ENCODE measurements around the gene RASGRF2. TPM values are rescaled to one million over a fixed set of nuclear protein-coding genes. Genes with fewer than 3 reads are reported as not detected.
"Not testable (repeated sequence)": the region's sequence is repeated elsewhere in the genome, so short reads cannot be mapped to it uniquely, and the experiment has no call there.

Gene RASGRF2
- polyA plus RNA-seq, 3 donors: 1.8 to 2.4 (median 2.1) TPM

DNA sequence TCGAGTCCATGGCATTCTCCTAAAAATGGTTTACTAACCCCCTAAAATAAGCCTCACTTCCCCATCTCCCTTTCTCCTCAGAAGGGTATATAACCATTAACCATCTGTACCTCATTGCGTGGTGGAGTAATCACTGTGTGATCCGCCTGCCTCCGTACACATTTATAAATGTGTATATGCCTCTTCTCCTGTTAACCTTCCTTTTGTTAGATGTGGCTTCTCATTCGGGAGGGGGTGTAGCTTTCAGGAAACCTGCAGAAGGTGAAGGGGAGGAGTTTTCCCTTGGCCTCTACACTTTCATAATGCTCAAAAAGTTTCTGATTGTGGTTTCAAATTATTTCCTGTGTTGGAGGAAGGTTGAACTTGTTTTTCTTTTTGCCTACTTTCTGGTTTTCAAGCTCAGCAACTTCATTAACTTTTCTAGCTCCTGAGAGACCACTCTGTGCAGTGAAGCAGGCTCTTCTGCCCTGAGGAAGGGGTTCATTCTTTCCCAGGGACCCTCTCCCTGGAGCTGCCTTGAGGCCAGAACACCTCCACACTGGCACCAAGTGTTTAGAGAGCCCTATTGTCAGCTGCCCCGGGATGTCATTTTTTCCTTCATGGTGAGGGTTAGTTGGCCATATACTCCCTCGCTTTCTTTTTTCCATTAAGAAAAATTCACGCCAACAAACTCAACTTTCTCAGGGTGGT lies 46.9 kb downstream of the RASGRF2 start:
- no peak for DNase-seq (ENCODE audit: extremely low read depth in 1 of 11, low read depth in 9 of 11, low spot score in 4 of 11)

DNA sequence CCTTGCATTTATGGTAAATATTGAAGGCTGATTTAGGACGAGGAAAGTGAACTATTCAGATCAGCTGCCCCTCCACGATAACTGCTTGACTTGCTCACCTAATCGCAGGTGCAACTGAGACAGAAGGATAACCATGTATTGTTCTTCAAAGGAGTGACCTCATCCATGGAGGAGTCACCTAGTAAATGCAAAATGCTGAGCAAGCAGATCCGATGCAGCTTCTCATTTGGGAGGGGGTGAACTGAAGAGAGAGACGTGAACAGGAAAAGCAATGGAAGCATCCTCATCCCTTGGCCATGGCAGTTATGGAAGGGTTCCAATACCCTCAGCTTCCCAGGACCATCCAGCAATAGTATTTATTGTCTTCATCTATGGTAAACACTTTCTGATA lies 47.5 kb downstream of the RASGRF2 start:
- DNase-seq (ENCODE audit: extremely low read depth in 1 of 11, low read depth in 9 of 11, low spot score in 4 of 11): no peak

DNA sequence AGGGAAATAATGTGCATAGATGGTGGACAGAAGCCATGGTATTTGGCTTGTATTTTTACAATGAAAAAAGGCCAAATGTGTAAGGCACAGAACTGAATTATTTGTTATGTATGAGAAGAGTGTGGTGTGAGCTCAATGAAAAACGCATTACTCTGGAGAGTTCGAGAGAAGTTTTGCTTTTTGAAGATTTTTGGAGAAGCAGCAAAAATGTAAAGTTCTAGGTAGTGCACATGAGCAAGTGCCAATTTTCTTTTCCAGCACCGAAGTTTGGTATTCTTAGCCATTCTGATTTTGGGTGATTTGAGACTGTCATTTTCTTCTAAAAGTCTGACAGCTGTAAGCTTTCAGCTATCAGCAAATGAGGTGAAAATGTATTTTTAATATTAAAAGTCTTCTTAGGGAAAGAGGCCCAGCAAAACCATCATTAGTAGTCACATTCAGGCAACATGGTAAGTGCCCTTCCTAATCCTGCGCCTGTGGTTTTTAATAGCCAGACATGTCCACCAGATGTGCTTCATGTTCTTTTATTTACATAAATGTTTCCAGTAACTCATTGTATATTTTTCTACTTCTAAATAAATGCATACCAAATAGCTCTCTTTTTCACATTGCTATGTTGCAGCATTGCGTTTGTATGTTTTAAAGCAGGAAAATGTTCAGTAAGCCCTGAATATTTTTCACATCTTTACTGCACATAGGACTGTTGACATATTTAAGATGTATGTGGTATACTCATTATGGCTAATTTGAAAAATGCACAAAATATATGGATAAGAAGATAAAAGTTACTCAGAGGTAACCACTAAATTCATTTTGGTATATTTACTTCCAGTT lies 50.4 kb downstream of the RASGRF2 start:
- DNase-seq (ENCODE audit: extremely low read depth in 1 of 11, low read depth in 9 of 11, low spot score in 4 of 11): no peak

DNA sequence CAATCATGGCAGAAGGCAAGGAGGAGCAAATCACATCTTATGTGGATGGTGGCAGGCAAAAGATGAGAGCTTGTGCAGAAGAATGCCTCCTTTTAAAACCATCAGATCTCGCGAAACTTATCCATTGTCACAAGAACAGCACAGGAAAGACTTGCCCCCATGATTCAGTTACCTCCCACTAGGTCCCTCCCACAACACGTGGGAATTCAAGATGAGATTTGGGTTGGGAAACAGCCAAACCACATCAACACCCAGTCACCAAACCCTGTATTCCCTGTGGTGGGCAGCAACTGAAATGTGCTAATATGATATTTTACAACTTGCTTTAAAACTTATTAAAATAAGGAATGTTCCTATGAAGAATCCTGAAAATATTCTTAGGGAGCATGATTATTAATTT lies 54.2 kb downstream of the RASGRF2 start:
- no peak for DNase-seq (ENCODE audit: extremely low read depth in 1 of 11, low read depth in 9 of 11, low spot score in 4 of 11)

DNA sequence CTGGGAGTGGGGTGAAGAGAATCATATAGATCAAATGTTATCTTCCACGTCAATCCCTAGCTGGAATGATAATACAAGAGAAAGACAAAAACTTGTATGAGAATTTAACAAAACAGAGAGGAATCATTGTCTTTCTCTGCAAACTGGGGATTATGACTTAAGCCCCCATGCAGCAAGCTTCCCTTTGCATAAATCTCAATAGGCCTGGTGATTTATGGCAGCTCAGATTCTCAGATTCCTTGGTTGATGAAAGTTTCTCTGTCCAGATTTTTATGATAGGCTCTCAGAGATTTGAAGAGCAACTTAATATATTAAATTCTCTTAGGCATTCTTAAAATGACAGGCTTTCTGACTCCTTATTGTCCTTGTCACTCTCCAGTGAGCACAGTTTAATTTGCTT lies 56.0 kb downstream of the RASGRF2 start:
- DNase-seq (ENCODE audit: extremely low read depth in 1 of 11, low read depth in 9 of 11, low spot score in 4 of 11): no peak

DNA sequence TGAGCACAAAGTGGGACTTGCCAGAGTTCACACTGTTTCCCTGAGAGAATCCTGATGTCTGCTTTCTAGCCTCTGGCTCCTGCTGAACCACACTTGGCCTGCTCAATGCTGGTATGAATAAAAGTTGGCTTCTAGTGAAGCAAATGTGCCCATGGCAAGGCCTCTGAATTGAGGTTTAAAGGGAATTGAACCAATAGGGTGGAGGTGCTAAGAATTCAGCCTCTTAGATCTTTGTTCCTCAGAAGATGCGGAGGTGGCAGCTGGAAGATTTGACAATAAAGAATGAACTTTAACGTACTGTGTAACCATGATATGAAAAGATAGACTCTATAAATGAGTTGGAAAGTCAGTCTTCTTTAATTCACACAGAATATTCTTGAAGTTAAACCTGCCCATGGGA lies 57.2 kb downstream of the RASGRF2 start:
- DNase-seq (ENCODE audit: extremely low read depth in 1 of 11, low read depth in 9 of 11, low spot score in 4 of 11): no peak

DNA sequence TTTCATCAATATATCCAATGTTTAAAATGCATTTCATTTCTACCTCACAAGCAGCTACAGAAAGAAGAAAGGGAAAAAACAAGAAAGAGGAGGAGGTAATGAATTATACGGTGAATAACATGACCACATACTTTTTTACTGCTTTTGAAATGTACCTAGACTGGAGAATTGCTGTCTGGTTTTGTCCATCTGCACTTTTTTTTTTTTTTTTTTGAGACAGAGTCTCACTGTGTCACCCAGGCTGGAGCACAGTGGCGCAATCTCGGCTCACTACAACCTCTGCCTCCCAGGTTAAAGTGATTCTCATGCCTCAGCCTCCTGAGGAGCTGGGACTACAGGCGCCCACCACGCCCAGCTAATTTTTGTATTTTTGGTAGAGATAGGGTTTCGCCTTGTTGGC lies 58.4 kb downstream of the RASGRF2 start:
- not testable (repeated sequence) for DNase-seq (ENCODE audit: extremely low read depth in 1 of 11, low read depth in 9 of 11, low spot score in 4 of 11)

DNA sequence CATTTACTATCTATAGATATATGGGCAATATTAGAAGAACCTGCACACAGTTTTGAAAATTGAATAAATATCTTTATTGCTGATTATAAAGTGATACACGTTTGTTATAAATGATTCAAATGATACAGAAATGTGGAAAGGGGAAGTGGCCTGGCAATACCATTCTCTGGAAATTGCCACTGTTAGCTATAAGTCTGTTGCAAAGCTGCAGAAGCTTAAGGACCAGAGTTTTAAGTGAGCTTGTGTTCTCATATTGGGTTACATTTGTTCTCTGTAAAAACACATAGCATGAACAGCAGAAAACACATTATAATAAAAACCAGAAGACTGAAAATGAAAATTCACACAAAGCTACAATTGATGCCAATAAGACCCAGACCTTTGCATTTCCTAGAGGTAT lies 59.6 kb downstream of the RASGRF2 start:
- no peak for DNase-seq (ENCODE audit: extremely low read depth in 1 of 11, low read depth in 9 of 11, low spot score in 4 of 11)

DNA sequence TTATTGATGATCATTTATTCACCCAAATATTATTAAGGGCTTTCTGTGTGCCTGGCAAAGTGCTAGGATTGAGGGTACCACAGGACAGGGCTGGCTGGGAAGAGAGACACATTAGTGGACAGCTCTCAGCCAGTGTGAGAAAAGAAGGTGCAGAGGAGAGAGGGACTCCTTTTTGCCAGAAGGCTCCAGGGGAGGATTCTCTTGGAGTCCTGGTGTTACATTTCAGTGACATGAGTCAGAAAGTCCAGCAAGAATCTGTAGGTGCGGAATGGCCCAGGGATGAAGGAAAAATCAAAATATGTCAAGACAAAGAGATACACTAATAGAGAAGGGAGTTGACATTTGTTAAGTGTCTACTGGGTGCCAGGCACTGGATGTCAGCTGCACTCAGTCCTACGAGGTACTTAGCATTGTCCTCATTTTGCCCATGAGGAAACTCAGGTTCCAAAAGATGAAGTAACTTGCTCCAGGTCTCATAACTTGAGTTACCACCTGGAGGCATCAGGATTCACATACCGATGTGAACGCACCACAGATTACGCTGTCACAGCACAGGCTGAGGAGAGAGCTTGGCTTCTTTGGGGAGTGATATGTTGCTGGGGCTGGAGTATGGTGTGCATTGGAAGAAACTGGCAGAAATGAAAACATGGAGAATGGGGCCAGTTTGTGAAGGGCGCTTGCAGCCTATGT lies 60.5 kb downstream of the RASGRF2 start:
- DNase-seq (ENCODE audit: extremely low read depth in 1 of 11, low read depth in 9 of 11, low spot score in 4 of 11): no peak

DNA sequence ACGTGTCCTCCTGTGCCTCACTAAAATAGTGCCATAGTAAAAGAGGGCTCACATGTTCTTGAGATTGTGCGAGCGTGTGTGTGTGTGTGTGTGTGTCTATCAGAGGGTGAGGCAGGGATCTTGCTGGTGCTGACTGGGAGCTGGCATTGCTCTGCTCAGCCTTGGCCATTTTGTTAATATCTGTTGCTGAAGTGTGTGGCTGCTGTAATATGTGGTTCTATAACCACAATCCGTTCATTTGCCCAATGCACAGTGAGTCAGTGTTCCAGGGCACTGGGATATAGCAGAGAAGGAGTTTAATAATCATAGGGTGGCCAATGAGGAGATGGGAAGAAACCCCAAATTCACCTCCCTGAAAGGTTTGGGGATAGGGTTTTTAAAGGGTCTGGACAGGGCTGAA lies 61.3 kb downstream of the RASGRF2 start:
- DNase-seq (ENCODE audit: extremely low read depth in 1 of 11, low read depth in 9 of 11, low spot score in 4 of 11): no peak

DNA sequence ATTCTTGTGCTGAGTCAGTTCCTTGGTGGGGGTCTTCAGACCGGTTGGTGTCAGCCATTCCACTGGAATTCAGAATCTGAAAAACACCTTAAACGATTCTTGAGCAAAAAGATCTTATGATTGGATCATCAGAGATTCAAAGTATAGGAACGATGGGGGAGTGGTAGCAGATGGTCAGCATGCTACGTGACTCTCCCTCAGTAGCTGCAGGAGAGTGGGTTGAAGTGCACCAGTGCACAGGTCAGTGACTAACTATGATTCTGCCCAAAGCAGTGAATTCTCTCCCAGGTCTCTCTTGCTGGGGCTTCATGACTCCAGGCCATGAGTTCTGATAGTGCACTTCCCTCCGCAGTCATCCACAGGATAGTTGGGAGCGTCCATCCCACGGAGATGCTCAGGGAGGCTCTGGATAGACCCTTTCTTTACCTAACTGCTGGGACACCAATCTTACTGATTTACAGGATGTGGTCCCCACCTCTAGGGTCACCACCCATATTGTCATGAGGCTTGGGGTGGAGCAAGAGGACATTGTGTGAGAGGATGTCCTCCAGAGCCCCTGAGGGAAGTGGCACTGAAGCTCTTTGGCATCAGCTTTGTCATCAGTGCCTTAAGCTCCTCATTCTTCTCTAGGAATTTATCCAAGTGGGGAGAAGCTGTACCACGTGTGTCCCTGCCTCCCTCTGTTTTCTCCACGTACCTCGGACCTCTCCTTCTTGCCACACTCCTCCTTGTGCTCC lies 62.0 kb downstream of the RASGRF2 start:
- no peak for DNase-seq (ENCODE audit: extremely low read depth in 1 of 11, low read depth in 9 of 11, low spot score in 4 of 11)

DNA sequence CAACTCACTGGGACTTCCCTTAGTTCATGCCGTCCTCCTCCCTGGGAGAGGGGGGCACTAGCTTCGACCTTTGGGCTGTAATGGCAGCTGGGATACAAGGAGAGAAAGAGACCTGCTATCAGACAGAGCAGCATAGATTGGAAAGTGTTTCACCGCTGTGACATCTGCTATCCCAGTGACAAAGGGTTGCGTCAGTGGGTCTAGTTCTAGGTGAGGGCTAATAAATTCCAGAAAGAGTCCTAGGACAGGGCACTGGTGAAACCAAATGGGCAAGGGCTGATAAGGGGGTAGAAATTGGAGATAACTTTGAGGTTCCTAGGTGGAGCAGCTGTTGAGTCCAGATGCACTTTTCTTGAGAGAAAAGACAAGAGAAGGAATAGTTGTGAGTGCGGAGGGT lies 62.5 kb downstream of the RASGRF2 start:
- DNase-seq (ENCODE audit: extremely low read depth in 1 of 11, low read depth in 9 of 11, low spot score in 4 of 11): no peak

DNA sequence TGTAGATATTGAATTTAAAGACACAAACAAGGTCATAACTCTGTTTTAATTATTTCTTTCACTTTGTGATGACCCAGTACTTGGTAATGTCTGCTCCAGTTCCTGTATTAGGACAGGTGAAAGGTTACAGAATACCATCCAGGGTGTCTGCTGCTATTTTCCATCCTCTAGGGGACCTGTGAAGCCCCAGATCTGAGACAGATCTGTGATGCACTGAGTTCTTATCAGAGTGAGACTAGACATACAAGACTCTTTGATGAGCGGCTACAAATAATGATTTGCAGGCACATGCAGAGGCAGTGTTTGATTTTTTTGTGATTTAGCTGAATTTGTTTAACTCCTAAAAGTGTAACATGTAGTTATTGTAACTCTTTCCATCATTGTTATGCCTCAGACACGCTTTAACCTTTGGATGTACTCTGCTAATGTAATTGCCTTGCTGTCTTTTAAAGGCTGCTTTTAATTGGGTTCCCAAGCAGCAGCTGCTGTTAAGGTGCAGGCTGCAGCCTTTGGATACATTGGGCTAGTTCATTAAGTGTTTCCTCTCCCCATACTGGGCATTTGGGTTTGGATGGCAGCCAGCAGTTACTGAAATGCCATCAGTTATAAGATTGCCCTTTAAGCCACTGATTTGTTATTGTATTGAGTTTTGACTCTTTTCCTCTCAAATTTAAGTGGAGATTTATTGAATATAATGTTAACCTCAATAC lies 63.3 kb downstream of the RASGRF2 start:
- DNase-seq (ENCODE audit: extremely low read depth in 1 of 11, low read depth in 9 of 11, low spot score in 4 of 11): no peak

DNA sequence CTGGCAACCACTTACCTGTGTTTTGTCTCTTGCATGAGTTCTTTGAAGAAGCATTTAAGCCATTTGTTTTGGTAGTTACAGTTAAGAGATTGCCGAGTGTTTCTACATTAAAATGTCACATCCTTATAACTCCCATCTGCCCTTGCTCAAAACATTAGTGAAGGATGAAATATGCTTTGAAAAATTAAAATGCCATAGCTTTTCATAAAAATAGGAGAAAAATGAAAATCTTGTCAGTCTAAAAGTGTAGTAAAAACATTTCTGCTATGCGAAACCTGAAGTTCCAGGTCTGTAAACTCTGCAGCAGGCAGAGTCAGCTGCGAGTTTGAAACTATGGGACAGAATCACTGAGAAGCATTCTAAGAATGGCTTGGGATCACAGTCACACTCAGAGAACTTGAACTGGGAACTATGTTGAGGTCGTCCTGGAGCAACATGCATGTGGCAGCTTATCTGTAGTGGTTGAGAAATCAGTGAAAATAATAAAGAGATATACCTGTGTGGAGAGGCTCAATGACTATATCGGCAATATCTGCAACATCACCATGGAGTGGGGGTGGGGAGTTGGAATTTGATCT lies 67.4 kb downstream of the RASGRF2 start:
- peak in 1 of 11 donors; percentile 18 for DNase-seq (ENCODE audit: extremely low read depth in 1 of 11, low read depth in 9 of 11, low spot score in 4 of 11)

DNA sequence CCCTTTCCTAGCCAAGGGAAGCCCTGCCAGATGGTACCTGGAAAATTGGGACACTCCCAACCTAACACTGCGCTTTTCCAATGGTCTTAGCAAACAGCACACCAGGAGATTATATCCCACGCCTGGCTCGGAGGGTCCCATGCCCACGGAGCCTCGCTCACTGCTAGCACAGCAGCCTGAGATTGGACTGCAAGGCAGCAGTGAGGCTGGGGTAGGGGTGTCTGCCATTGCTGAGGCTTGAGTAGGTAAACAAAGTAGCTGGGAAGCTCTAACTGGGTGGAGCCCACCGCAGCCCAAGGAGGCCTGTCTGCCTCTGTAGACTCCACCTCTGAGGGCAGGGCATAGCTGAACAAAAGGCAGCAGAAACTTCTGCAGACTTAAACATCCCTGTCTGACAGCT lies 68.7 kb downstream of the RASGRF2 start:
- DNase-seq (ENCODE audit: extremely low read depth in 1 of 11, low read depth in 9 of 11, low spot score in 4 of 11): not testable (repeated sequence)

DNA sequence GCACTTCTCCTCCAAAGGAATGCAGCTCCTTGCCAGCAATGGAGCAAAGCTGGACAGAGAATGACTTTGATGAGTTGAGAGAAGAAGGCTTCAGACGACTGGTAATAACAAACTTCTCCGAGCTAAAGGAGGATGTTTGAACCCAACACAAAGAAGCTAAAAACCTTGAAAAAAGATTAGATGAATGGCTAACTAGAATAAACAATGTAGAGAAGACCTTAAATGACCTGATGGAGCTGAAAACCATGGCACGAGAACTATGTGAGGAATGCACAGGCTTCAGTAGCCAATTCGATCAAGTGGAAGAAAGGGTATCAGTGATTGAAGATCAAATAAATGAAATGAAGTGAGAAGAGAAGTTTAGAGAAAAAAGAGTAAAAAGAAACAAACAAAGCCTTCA lies 69.6 kb downstream of the RASGRF2 start:
- DNase-seq (ENCODE audit: extremely low read depth in 1 of 11, low read depth in 9 of 11, low spot score in 4 of 11): not testable (repeated sequence)

DNA sequence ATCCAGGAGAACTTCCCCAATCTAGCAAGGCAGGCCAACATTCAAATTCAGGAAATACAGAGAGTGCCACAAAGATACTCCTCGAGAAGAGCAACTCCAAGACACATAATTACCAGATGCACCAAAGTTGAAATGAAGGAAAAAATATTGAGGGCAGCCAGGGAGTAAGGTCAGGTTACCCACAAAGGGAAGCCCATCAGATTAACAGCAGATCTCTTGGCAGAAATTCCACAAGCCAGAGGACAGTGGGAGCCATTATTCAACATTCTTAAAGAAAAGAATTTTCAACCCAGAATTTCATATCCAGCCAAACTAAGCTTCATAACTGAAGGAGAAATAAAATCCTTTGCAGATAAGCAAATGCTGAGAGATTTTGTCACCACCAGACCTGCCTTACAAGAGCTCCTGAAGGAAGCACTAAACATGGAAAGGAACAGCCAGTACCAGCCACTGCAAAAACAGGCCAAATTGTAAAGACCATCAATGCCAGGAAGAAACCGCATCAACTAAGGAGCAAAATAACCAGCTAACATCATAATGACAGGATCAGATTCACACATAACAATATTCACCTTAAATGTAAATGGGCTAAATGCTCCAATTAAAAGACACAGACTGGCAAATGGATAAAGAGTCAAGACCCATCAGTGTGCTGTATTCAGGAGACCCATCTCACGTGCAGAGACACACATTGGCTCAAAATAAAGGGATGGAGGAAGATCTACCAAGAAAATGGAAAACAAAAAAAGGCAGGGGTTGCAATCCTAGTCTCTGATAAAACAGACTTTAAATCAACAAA lies 70.3 kb downstream of the RASGRF2 start:
- DNase-seq (ENCODE audit: extremely low read depth in 1 of 11, low read depth in 9 of 11, low spot score in 4 of 11): not testable (repeated sequence)

DNA sequence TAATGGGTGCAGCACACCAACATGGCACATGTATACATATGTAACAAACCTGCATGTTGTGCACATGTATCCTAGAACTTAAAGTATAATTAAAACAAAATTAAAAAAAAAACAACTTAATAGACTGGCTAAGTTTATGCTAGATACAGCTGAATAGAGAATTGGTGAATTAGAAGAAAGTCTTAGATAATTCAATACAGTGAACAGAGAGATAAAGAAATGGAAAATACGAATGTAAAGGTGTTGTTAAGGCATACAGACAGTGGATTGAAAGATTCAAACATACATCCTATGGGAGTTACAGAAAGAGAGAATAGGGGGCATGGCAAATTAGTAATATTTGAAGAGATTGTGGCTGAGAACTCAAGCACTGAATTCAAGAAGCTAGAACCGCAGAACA lies 75.4 kb downstream of the RASGRF2 start:
- no peak for DNase-seq (ENCODE audit: extremely low read depth in 1 of 11, low read depth in 9 of 11, low spot score in 4 of 11)

Measured in renal cortex interstitium (tissue), 11 donors.